ENCODE measurements around the gene OR2S2. TPM values are rescaled to one million over a fixed set of nuclear protein-coding genes. Genes with fewer than 3 reads are reported as not detected.

OR2S2 gene
- total RNA-seq, 2 donors from 2014 or later: not detected

DNA sequence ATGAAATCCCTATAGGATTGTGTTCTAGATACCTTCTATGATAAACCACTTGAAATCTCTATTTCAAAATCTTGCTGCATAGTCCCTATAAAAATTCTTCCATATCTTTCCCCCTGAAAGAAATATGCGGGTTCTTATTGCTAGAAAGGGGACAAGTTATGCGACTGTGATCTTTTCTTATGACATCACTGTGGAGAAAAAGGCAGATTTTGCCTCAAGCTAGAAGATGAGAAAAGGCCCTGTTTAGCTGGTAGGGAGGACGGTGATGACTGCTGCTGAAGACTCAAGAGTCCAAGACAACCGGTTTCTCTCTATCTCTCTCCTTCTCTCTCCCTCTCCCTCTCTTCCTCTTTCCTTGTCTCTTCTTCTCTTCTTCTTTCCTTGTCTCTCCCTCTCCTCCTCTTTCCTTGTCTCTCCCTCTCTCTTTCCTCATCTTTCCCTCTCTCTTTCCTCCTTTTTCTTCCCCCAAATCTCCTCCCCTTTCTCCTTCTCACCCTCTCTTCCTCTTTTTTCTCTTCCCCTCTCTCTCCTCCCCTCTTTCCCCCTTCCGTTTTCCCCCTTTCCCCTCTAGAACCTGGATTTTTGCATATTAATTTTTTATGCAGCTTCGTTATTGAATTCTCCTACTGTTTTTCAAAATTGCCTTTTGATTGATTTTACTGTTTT is 5.3 kb downstream of the OR2S2 start:
- Histone ChIP-seq H3K9me3 (no peaks in the 10 kb centered on the region), H3K27me3 (no peaks in the 10 kb centered on the region), H3K4me3 (no peak overlapping the region), H3K4me1 (no peaks in the 10 kb centered on the region), H3K36me3 (replicated peaks in 1 of 2; ENCODE audit: insufficient read depth in 1 of 2, low read depth in 2 of 2) (no peaks in the 10 kb centered on the region), H3K27ac (no peak overlapping the region)
- intact Hi-C loops (cut with DNase I): loop anchor here (5.0 kb wide), 1 partner anchor 70 kb away; no protein-coding TSS in a partner anchor
- ATAC-seq (no peak), DNase-seq (no peak)
- no peak for TF ChIP-seq POLR2A (IDR thresholded peaks at IDR 0.05)
- TF ChIP-seq, protein P1, sequence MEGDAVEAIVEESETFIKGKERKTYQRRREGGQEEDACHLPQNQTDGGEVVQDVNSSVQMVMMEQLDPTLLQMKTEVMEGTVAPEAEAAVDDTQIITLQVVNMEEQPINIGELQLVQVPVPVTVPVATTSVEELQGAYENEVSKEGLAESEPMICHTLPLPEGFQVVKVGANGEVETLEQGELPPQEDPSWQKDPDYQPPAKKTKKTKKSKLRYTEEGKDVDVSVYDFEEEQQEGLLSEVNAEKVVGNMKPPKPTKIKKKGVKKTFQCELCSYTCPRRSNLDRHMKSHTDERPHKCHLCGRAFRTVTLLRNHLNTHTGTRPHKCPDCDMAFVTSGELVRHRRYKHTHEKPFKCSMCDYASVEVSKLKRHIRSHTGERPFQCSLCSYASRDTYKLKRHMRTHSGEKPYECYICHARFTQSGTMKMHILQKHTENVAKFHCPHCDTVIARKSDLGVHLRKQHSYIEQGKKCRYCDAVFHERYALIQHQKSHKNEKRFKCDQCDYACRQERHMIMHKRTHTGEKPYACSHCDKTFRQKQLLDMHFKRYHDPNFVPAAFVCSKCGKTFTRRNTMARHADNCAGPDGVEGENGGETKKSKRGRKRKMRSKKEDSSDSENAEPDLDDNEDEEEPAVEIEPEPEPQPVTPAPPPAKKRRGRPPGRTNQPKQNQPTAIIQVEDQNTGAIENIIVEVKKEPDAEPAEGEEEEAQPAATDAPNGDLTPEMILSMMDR (IDR thresholded peaks at IDR 0.05): no peak
- 54 to 58% methylated on average over 6 of the region's 6 CpGs for WGBS, 2 donors

DNA sequence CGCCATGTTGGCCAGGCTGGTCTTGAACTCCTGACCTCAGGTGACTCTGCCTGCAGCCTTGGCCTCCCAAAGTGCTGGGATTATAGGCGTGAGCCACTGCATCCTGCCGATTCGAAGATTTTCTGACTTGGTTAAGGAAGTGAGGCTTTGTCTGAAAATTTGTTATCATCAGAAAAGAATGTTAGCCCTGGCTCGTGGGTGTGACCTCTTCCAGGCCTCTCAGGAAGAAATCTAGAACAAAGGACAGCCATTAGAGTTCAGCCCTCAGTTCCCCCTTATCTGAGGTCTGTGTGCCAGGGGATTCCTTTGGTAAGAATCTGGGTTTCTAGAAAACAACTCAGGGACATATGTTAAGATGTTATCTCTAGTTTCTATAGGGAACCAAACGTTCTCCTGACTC is 6.2 kb downstream of the OR2S2 start:
- DNase-seq: no peak
- no peak overlapping the region for H3K27ac ChIP-seq
- 52 to 57% methylated on average over 6 of the region's 6 CpGs for WGBS, 2 donors
- intact Hi-C loops (cut with DNase I): loop anchor here (5.0 kb wide), 1 partner anchor 71 kb away; no protein-coding TSS in a partner anchor
- H3K27me3 ChIP-seq: no peaks in the 10 kb centered on the region
- H3K4me1 ChIP-seq: no peaks in the 10 kb centered on the region
- no peak overlapping the region for H3K4me3 ChIP-seq
- no peaks in the 10 kb centered on the region for H3K9me3 ChIP-seq
- no peak for ATAC-seq
- no peaks in the 10 kb centered on the region for H3K36me3 ChIP-seq (replicated peaks in 1 of 2; ENCODE audit: insufficient read depth in 1 of 2, low read depth in 2 of 2)
- TF ChIP-seq, protein P1 (IDR thresholded peaks at IDR 0.05): no peak
- TF ChIP-seq POLR2A (IDR thresholded peaks at IDR 0.05): no peak

DNA sequence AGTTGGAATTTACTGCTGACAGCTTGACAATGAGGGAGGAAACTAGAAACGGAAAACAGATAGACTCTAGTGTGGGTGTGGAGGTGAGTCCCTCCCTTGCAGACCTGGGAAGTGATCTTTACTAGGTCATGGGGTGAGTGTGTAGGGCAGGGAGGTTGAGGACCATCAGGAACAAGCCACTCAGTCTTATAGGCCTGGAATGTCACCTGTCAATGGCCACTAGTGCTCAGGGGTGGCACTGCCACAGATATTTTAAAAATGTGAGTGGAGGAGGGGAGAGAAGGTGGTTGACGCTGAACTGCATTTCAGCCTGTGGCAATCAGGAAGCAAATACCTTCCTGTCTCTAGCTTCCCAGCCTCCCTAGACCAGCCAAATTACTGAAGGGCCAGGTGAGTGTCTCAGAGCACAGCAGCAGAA is 9.0 kb downstream of the OR2S2 start:
- Histone ChIP-seq H3K4me1 (peaks cover 7% of the 10 kb centered on the region), H3K27me3 (no peaks in the 10 kb centered on the region), H3K27ac (no peak overlapping the region), H3K4me3 (no peak overlapping the region), H3K36me3 (replicated peaks in 1 of 2; ENCODE audit: insufficient read depth in 1 of 2, low read depth in 2 of 2) (no peaks in the 10 kb centered on the region), H3K9me3 (no peaks in the 10 kb centered on the region)
- DNase-seq (no peak), ATAC-seq (peak; percentile 27)
- TF ChIP-seq POLR2A (IDR thresholded peaks at IDR 0.05): no peak
- TF ChIP-seq, protein P1 (IDR thresholded peaks at IDR 0.05): no peak
- 31 to 44% methylated on average over 2 of the region's 2 CpGs for WGBS, 2 donors
- intact Hi-C loops (cut with DNase I): no loop called here

DNA sequence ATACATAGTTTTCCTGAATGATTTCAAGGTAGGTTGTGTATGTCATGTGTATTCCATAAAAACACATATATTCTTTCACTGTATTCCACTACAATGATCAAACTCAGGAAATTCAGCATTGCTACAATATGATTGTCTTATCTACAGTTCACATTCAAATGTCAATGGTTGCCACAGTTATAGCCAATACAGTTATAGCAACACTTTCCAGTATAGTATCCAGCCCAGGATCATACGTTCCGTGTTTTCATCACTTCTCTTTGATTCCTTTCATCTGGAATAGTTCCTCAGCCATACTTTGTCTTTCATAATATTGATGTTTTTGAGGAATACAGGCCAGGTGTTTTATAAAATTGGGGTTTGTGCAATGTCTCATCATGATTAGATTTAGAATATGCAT is 9.5 kb downstream of the OR2S2 start:
- intact Hi-C loops (cut with DNase I): no loop called here
- no peak overlapping the region for H3K27ac ChIP-seq

More for the DNA sequence above, 9.5 kb downstream of the OR2S2 start:
- H3K36me3 ChIP-seq (replicated peaks in 1 of 2; ENCODE audit: insufficient read depth in 1 of 2, low read depth in 2 of 2): no peaks in the 10 kb centered on the region
- no peaks in the 10 kb centered on the region for H3K27me3 ChIP-seq
- no peak overlapping the region for H3K4me3 ChIP-seq
- peaks cover 7% of the 10 kb centered on the region for H3K4me1 ChIP-seq
- WGBS, 2 donors: 55 to 67% methylated on average over 2 of the region's 2 CpGs
- ATAC-seq (no peak), DNase-seq (no peak)
- no peaks in the 10 kb centered on the region for H3K9me3 ChIP-seq
- TF ChIP-seq POLR2A (IDR thresholded peaks at IDR 0.05): no peak
- TF ChIP-seq, protein P1 (IDR thresholded peaks at IDR 0.05): no peak
